ENCODE data around the gene GRIK4. TPM values are rescaled to one million over a fixed set of nuclear protein-coding genes. Genes with fewer than 3 reads are reported as not detected.
A peak's percentile ranks its signal among the peaks of the same experiment; 100 is the strongest.

The GRIK4 gene
- total and polyA plus RNA-seq, 9 of the 15 experiments (the other 6 are each of a cell fraction or from before 2014, with no cell fraction given) = not detected

DNA sequence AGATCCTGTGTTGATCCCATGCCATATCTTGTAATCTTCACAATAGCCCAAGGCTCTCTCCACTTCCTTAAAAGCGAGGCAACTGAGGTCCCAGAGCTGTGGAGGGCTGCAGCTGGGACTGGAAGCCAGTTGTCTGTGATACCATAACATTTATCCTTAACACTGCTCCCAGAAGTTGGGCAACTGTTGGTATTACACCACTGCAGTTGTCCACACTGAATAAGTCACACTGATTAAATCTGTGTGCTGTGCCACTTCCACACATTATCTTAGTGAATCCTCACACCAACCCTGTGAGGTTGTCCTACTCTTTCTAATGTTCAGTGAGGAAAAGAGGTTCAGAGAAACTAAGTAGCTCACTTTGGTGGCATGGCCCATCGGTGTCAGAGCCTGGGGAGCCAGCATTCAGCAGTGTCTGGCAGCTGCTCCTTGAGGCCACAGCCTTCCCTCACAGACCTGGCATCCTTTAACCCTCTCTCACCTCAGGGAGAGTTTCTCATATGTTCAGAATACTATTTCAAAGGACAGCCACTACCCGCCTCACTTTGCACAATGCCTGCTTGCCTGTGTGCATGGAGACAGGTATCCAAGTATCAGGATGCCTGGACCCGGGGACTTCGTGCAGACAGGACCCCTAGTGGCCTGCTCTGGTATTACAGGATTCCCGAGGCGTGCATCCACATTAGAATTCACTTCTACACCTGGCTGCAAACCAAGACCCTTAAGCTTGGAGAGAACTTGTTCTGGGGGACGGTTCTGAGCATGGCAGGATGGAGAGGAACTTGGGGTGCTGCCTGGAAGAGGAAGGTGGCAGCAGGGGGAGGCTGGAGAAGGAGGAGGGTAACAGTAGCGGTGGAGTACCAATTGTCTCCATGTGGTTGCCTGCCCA is 290.5 kb downstream of the GRIK4 start:
- peak; percentile 60 to 77 (median 70) for DNase-seq (ENCODE audit: extremely low read depth in 1 of 4, low spot score in 3 of 4)
- Histone ChIP-seq H3K27ac (ENCODE audit: extremely low read depth, low read depth, low read length) (no peak overlapping the region), H3K4me1 (replicated peaks in 1 of 2; ENCODE audit: control insufficient read depth in 2 of 2, insufficient read depth in 2 of 2, low read length in 2 of 2) (no peaks in the 10 kb centered on the region), H3K9me3 (replicated peaks; ENCODE audit: control insufficient read depth, insufficient read depth, low read depth, low read length) (no peaks in the 10 kb centered on the region), H3K4me3 (no peak overlapping the region), H3K27me3 (ENCODE audit: control insufficient read depth in 2 of 2, insufficient read depth in 2 of 2, low read length in 2 of 2) (peaks cover 3 to 21% of the 10 kb centered on the region in 2 experiments; a peak in 3 of 5 replicates), H3K79me2 (ENCODE audit: control insufficient read depth, insufficient read depth, low read length) (no peaks in the 10 kb centered on the region), H3K4me2 (ENCODE audit: insufficient read depth, low read length) (no peak overlapping the region), H4K20me1 (replicated peaks; ENCODE audit: control insufficient read depth, insufficient read depth, low read length) (peaks cover 6% of the 10 kb centered on the region; the same call in 1 of the 2 replicates), H3K9me1 (ENCODE audit: control insufficient read depth, insufficient read depth, low read length) (peaks cover 3% of the 10 kb centered on the region), H3K9ac (ENCODE audit: insufficient read depth in 1 of 2, low read depth in 2 of 2, low read length in 2 of 2) (no peak overlapping the region), H2AFZ (ENCODE audit: low read depth, low read length) (no peak overlapping the region), H3K36me3 (ENCODE audit: control insufficient read depth, insufficient read depth, low read length) (no peaks in the 10 kb centered on the region)
- no peak for TF ChIP-seq CHCHD3 (CRISPR knock-in tag; IDR thresholded peaks at IDR 0.05)
- no peak for TF ChIP-seq CHD1 (IDR thresholded peaks at IDR 0.05; ENCODE audit: low read length)
- TF ChIP-seq, protein P1, sequence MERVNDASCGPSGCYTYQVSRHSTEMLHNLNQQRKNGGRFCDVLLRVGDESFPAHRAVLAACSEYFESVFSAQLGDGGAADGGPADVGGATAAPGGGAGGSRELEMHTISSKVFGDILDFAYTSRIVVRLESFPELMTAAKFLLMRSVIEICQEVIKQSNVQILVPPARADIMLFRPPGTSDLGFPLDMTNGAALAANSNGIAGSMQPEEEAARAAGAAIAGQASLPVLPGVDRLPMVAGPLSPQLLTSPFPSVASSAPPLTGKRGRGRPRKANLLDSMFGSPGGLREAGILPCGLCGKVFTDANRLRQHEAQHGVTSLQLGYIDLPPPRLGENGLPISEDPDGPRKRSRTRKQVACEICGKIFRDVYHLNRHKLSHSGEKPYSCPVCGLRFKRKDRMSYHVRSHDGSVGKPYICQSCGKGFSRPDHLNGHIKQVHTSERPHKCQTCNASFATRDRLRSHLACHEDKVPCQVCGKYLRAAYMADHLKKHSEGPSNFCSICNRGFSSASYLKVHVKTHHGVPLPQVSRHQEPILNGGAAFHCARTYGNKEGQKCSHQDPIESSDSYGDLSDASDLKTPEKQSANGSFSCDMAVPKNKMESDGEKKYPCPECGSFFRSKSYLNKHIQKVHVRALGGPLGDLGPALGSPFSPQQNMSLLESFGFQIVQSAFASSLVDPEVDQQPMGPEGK (CRISPR knock-in tag; IDR thresholded peaks at IDR 0.05; ENCODE audit: borderline replicate concordance) = no peak
- TF ChIP-seq, protein P2, sequence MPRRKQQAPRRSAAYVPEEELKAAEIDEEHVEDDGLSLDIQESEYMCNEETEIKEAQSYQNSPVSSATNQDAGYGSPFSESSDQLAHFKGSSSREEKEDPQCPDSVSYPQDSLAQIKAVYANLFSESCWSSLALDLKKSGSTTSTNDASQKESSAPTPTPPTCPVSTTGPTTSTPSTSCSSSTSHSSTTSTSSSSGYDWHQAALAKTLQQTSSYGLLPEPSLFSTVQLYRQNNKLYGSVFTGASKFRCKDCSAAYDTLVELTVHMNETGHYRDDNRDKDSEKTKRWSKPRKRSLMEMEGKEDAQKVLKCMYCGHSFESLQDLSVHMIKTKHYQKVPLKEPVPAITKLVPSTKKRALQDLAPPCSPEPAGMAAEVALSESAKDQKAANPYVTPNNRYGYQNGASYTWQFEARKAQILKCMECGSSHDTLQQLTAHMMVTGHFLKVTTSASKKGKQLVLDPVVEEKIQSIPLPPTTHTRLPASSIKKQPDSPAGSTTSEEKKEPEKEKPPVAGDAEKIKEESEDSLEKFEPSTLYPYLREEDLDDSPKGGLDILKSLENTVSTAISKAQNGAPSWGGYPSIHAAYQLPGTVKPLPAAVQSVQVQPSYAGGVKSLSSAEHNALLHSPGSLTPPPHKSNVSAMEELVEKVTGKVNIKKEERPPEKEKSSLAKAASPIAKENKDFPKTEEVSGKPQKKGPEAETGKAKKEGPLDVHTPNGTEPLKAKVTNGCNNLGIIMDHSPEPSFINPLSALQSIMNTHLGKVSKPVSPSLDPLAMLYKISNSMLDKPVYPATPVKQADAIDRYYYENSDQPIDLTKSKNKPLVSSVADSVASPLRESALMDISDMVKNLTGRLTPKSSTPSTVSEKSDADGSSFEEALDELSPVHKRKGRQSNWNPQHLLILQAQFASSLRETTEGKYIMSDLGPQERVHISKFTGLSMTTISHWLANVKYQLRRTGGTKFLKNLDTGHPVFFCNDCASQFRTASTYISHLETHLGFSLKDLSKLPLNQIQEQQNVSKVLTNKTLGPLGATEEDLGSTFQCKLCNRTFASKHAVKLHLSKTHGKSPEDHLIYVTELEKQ (CRISPR knock-in tag; IDR thresholded peaks at IDR 0.05) = no peak
- peak; percentile 31; the same call in 1 of the 2 replicates for TF ChIP-seq SMC3 (conservative IDR thresholded peaks at IDR 0.05; ENCODE audit: insufficient read depth, low read depth, low read length)
- TF ChIP-seq, protein P3, sequence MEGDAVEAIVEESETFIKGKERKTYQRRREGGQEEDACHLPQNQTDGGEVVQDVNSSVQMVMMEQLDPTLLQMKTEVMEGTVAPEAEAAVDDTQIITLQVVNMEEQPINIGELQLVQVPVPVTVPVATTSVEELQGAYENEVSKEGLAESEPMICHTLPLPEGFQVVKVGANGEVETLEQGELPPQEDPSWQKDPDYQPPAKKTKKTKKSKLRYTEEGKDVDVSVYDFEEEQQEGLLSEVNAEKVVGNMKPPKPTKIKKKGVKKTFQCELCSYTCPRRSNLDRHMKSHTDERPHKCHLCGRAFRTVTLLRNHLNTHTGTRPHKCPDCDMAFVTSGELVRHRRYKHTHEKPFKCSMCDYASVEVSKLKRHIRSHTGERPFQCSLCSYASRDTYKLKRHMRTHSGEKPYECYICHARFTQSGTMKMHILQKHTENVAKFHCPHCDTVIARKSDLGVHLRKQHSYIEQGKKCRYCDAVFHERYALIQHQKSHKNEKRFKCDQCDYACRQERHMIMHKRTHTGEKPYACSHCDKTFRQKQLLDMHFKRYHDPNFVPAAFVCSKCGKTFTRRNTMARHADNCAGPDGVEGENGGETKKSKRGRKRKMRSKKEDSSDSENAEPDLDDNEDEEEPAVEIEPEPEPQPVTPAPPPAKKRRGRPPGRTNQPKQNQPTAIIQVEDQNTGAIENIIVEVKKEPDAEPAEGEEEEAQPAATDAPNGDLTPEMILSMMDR (IDR thresholded peaks at IDR 0.05 in 2 of 3, conservative IDR thresholded peaks at IDR 0.05 in 1 of 3; ENCODE audit: insufficient read depth in 2 of 3, low read depth in 1 of 3, low read length in 3 of 3) = peak; percentile 68 to 88 (median 74)
- TF ChIP-seq, protein P4, sequence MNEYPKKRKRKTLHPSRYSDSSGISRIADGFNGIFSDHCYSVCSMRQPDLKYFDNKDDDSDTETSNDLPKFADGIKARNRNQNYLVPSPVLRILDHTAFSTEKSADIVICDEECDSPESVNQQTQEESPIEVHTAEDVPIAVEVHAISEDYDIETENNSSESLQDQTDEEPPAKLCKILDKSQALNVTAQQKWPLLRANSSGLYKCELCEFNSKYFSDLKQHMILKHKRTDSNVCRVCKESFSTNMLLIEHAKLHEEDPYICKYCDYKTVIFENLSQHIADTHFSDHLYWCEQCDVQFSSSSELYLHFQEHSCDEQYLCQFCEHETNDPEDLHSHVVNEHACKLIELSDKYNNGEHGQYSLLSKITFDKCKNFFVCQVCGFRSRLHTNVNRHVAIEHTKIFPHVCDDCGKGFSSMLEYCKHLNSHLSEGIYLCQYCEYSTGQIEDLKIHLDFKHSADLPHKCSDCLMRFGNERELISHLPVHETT (CRISPR knock-in tag; conservative IDR thresholded peaks at IDR 0.05 in 1 of 2, IDR thresholded peaks at IDR 0.05 in 1 of 2) = no peak
- TF ChIP-seq RAD21 (CRISPR knock-in tag; conservative IDR thresholded peaks at IDR 0.05 in 1 of 2, IDR thresholded peaks at IDR 0.05 in 1 of 2) = peak in 1 of 2 experiments; percentile 53; a peak in 2 of 4 replicates
- intact Hi-C loops (cut with micrococcal nuclease) (loop anchor here (1.0 kb wide), 1 partner anchor 291 kb away; the partner anchor contains the start of gene GRIK4), in situ Hi-C loops (cut with MboI) (no loop called here)
- WGBS (ENCODE audit: insufficient coverage, low coverage, missing lambda C conversion rate) = 1% methylated on average over 9 of the region's 9 CpGs
- BruUV-seq (replicated peaks) = no TSS peak
- POLR2A ChIA-PET = no interaction called here
- CTCF ChIA-PET (ENCODE audit: low intra/inter-chr PET ratio) = interaction anchor here (0.6 to 1.4 kb wide), 2 partner anchors 291 to 503 kb away, joined by 3 to 5 read pairs; partner anchors contain the start of gene GRIK4
- ATAC-seq = peak; percentile 89
- FAIRE-seq = peak; percentile 82

All from K562 (cell line).